ENCODE data around the gene PLK3.

GRCh38 chr1:44839576-44839975, 39.4 kb downstream of the PLK3 start:
- no peak for TF ChIP-seq CBX5 (IDR thresholded peaks at IDR 0.05; ENCODE audit: low read depth)
- no peak for TF ChIP-seq ZZZ3 (IDR thresholded peaks at IDR 0.05; ENCODE audit: control insufficient read depth, insufficient read length, low read depth)
- no peak for TF ChIP-seq CTCF (IDR thresholded peaks at IDR 0.05 in 2 of 3, conservative IDR thresholded peaks at IDR 0.05 in 1 of 3; ENCODE audit: control insufficient read depth in 2 of 3, extremely low read depth in 1 of 3, insufficient read depth in 1 of 3, low read depth in 3 of 3, low read length in 3 of 3)
- no peak for TF ChIP-seq NKRF (conservative IDR thresholded peaks at IDR 0.05)
- TF ChIP-seq POLR2AphosphoS5 (IDR thresholded peaks at IDR 0.05; ENCODE audit: low read length): no peak
- TF ChIP-seq POLR2A (IDR thresholded peaks at IDR 0.05; ENCODE audit: low read depth, low read length): no peak
- no peak for TF ChIP-seq EGR1 (IDR thresholded peaks at IDR 0.05; ENCODE audit: borderline replicate concordance in 1 of 2, low read depth in 2 of 2, low read length in 2 of 2)
- no peak for TF ChIP-seq ELK1 (IDR thresholded peaks at IDR 0.05; ENCODE audit: low read depth, low read length)

Data from GM12878 (cell line).